ENCODE measurements around the gene KLHL28. TPM values are rescaled to one million over a fixed set of nuclear protein-coding genes. Genes with fewer than 3 reads are reported as not detected.

Gene KLHL28
- total and polyA plus RNA-seq, 5 donors from 2014 or later, result 39.9 to 53.9 (median 49.1) TPM

- peaks cover 63% of the 10 kb centered on the region for H3K4me1 ChIP-seq (ENCODE audit: control insufficient read depth, insufficient read depth, low read length, poor library complexity, severe bottlenecking)
- H3K27me3 Mint-ChIP-seq, result peaks cover 4% of the 10 kb centered on the region
- peaks cover 0 to 3% of the 10 kb centered on the region in 2 experiments for H3K9me3 ChIP-seq (ENCODE audit: control insufficient read depth in 2 of 2, low read length in 2 of 2)
- peaks cover 0 to 8% (median 0%) of the 10 kb centered on the region in 7 donors for H3K9me3 Mint-ChIP-seq
- H3K4me3 ChIP-seq (ENCODE audit: low read depth, low read length), result peak overlapping the region; percentile 99
- H3K27ac ChIP-seq (ENCODE audit: insufficient read depth, low read length, poor library complexity, severe bottlenecking), result no peak overlapping the region
- H3K36me3 ChIP-seq (ENCODE audit: control insufficient read depth, insufficient read depth, low read length), result peaks cover 3% of the 10 kb centered on the region
- H3K27me3 ChIP-seq (ENCODE audit: control insufficient read depth, insufficient read depth, low read length), result no peaks in the 10 kb centered on the region
- no peak for ATAC-seq (ENCODE audit: low read depth in 2 of 2)
- H3K36me3 Mint-ChIP-seq, result peaks cover 9% of the 10 kb centered on the region
- DNase-seq, result no peak
- peak overlapping the region in 1 of 3 donors; percentile 68 for H3K27ac Mint-ChIP-seq
- peak overlapping the region in 2 of 4 donors; percentile 55 to 56 for H3K4me3 Mint-ChIP-seq
- H3K4me1 Mint-ChIP-seq, result peaks cover 8 to 47% (median 41%) of the 10 kb centered on the region in 4 donors
These were observed 2.2 kb downstream of the KLHL28 start for GRCh38 chr14:44959538-44959937.

GRCh38 chr14:44956866-44957265, 4.9 kb downstream of the KLHL28 start:
- H3K27ac Mint-ChIP-seq, result no peak overlapping the region
- Histone ChIP-seq H3K9me3 (ENCODE audit: control insufficient read depth in 2 of 2, low read length in 2 of 2) (no peaks in the 10 kb centered on the region), H3K27me3 (ENCODE audit: control insufficient read depth, insufficient read depth, low read length) (no peaks in the 10 kb centered on the region), H3K27ac (ENCODE audit: insufficient read depth, low read length, poor library complexity, severe bottlenecking) (no peak overlapping the region), H3K4me3 (ENCODE audit: low read depth, low read length) (peak overlapping the region; percentile 55), H3K4me1 (ENCODE audit: control insufficient read depth, insufficient read depth, low read length, poor library complexity, severe bottlenecking) (peaks cover 45% of the 10 kb centered on the region), H3K36me3 (ENCODE audit: control insufficient read depth, insufficient read depth, low read length) (peaks cover 12% of the 10 kb centered on the region)
- H3K36me3 Mint-ChIP-seq, result peaks cover 17% of the 10 kb centered on the region
- ATAC-seq (ENCODE audit: low read depth in 2 of 2) (no peak), DNase-seq (no peak)
- H3K9me3 Mint-ChIP-seq, result no peaks in the 10 kb centered on the region
- peaks cover 18 to 65% (median 45%) of the 10 kb centered on the region in 4 donors for H3K4me1 Mint-ChIP-seq
- H3K27me3 Mint-ChIP-seq, result no peaks in the 10 kb centered on the region
- peak overlapping the region; percentile 0 to 84 (median 43) for H3K4me3 Mint-ChIP-seq

DNA sequence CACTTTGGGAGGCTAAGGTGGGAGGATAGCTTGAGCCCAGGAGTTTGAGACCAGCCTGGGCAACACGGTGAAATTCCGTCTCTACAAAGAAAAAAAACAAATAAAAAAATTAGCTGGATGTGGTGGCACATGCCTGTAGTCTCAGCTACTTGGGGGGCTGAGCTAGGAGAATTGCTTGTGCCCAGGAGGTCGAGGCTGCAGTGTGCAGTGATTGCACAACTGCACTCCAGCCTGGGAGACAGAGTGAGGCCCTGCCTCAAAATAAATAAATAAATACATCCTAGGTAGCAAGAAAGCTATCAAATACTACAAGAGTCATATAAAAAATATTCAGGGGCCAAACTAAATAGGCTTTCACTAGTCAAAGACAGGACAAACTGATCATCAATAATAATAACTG, 6.2 kb downstream of the KLHL28 start:
- Mint-ChIP-seq H3K4me1 (peaks cover 26 to 76% (median 51%) of the 10 kb centered on the region in 4 donors), H3K4me3 (peak overlapping the region in 2 of 4 donors; percentile 35 to 85)

GRCh38 chr14:44954750-44955149, 7.0 kb downstream of the KLHL28 start:
- Mint-ChIP-seq H3K9me3 (no peaks in the 10 kb centered on the region), H3K4me3 (no peak overlapping the region), H3K27me3 (no peaks in the 10 kb centered on the region), H3K4me1 (peaks cover 27 to 74% (median 51%) of the 10 kb centered on the region in 4 donors), H3K27ac (no peak overlapping the region), H3K36me3 (peaks cover 18% of the 10 kb centered on the region)
- no peak for DNase-seq
- peaks cover 17% of the 10 kb centered on the region for H3K36me3 ChIP-seq (ENCODE audit: control insufficient read depth, insufficient read depth, low read length)
- no peak overlapping the region for H3K27ac ChIP-seq (ENCODE audit: insufficient read depth, low read length, poor library complexity, severe bottlenecking)
- H3K4me1 ChIP-seq (ENCODE audit: control insufficient read depth, insufficient read depth, low read length, poor library complexity, severe bottlenecking), result peaks cover 32% of the 10 kb centered on the region
- H3K9me3 ChIP-seq (ENCODE audit: control insufficient read depth in 2 of 2, low read length in 2 of 2), result no peaks in the 10 kb centered on the region
- no peak overlapping the region for H3K4me3 ChIP-seq (ENCODE audit: low read depth, low read length)
- ATAC-seq (ENCODE audit: low read depth in 2 of 2), result no peak
- H3K27me3 ChIP-seq (ENCODE audit: control insufficient read depth, insufficient read depth, low read length), result no peaks in the 10 kb centered on the region

More for the DNA sequence above, 6.2 kb downstream of the KLHL28 start:
- DNase-seq, result no peak
- no peak overlapping the region for H3K4me3 ChIP-seq (ENCODE audit: low read depth, low read length)
- ATAC-seq (ENCODE audit: low read depth in 2 of 2), result no peak
- no peaks in the 10 kb centered on the region for H3K9me3 Mint-ChIP-seq
- peaks cover 39% of the 10 kb centered on the region for H3K4me1 ChIP-seq (ENCODE audit: control insufficient read depth, insufficient read depth, low read length, poor library complexity, severe bottlenecking)
- no peaks in the 10 kb centered on the region for H3K27me3 ChIP-seq (ENCODE audit: control insufficient read depth, insufficient read depth, low read length)
- H3K27me3 Mint-ChIP-seq, result no peaks in the 10 kb centered on the region
- H3K36me3 Mint-ChIP-seq, result peaks cover 17% of the 10 kb centered on the region
- H3K27ac ChIP-seq (ENCODE audit: insufficient read depth, low read length, poor library complexity, severe bottlenecking), result no peak overlapping the region
- H3K27ac Mint-ChIP-seq, result no peak overlapping the region
- H3K36me3 ChIP-seq (ENCODE audit: control insufficient read depth, insufficient read depth, low read length), result peaks cover 15% of the 10 kb centered on the region
- no peaks in the 10 kb centered on the region for H3K9me3 ChIP-seq (ENCODE audit: control insufficient read depth in 2 of 2, low read length in 2 of 2)

DNA sequence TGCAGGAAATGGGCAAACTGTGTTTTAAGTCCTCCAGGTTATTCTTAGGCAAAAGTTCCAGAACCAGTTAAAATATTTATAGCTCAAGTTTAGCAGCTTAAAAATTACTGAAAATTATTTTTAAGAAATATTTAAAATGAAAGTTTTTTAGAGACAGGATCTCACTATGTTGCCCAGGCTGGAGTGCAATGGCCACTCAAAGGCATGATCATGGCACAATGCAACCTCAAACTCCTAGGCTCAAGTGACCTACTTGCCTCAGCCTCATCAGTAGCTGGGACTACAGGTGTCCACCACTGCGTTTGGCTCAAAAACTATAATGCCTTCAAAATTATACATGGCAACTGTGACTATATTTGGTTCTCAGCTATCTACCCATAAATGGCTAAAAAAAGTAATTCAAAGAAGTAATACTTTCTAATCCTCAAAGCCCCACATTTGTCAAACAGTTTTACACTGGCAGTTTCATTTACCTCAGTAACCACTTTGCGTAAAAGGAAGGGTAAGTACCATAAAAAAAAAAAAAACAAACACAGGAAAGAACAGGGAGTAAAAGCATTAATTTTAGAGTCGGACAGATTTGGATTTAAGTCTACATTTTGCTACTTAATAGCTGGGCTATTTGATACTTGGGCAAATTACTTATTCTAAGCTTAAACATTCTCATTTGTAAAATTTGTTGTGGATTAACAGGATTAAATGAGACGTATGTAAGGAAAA, 9.2 kb downstream of the KLHL28 start:
- Mint-ChIP-seq H3K27ac (no peak overlapping the region), H3K36me3 (peaks cover 33% of the 10 kb centered on the region), H3K9me3 (no peaks in the 10 kb centered on the region), H3K4me1 (peaks cover 40 to 69% (median 53%) of the 10 kb centered on the region in 4 donors), H3K4me3 (no peak overlapping the region), H3K27me3 (no peaks in the 10 kb centered on the region)
- H3K9me3 ChIP-seq (ENCODE audit: control insufficient read depth in 2 of 2, low read length in 2 of 2), result no peaks in the 10 kb centered on the region
- H3K36me3 ChIP-seq (ENCODE audit: control insufficient read depth, insufficient read depth, low read length), result peaks cover 19% of the 10 kb centered on the region
- peaks cover 12% of the 10 kb centered on the region for H3K4me1 ChIP-seq (ENCODE audit: control insufficient read depth, insufficient read depth, low read length, poor library complexity, severe bottlenecking)
- H3K27me3 ChIP-seq (ENCODE audit: control insufficient read depth, insufficient read depth, low read length), result no peaks in the 10 kb centered on the region
- no peak overlapping the region for H3K27ac ChIP-seq (ENCODE audit: insufficient read depth, low read length, poor library complexity, severe bottlenecking)
- ATAC-seq (ENCODE audit: low read depth in 2 of 2) (no peak), DNase-seq (no peak)
- H3K4me3 ChIP-seq (ENCODE audit: low read depth, low read length), result no peak overlapping the region

GRCh38 chr14:44951051-44951450, 10.7 kb downstream of the KLHL28 start:
- Histone ChIP-seq H3K4me1 (ENCODE audit: control insufficient read depth, insufficient read depth, low read length, poor library complexity, severe bottlenecking) (peaks cover 5% of the 10 kb centered on the region), H3K36me3 (ENCODE audit: control insufficient read depth, insufficient read depth, low read length) (peaks cover 34% of the 10 kb centered on the region), H3K4me3 (ENCODE audit: low read depth, low read length) (no peak overlapping the region), H3K27me3 (ENCODE audit: control insufficient read depth, insufficient read depth, low read length) (no peaks in the 10 kb centered on the region), H3K27ac (ENCODE audit: insufficient read depth, low read length, poor library complexity, severe bottlenecking) (no peak overlapping the region), H3K9me3 (ENCODE audit: control insufficient read depth in 2 of 2, low read length in 2 of 2) (no peaks in the 10 kb centered on the region)
- no peak for DNase-seq
- ATAC-seq (ENCODE audit: low read depth in 2 of 2), result no peak
- no peak overlapping the region for H3K4me3 Mint-ChIP-seq
- peaks cover 41 to 63% (median 49%) of the 10 kb centered on the region in 4 donors for H3K4me1 Mint-ChIP-seq
- peaks cover 37% of the 10 kb centered on the region for H3K36me3 Mint-ChIP-seq
- no peaks in the 10 kb centered on the region for H3K9me3 Mint-ChIP-seq
- H3K27ac Mint-ChIP-seq, result no peak overlapping the region
- no peaks in the 10 kb centered on the region for H3K27me3 Mint-ChIP-seq

DNA sequence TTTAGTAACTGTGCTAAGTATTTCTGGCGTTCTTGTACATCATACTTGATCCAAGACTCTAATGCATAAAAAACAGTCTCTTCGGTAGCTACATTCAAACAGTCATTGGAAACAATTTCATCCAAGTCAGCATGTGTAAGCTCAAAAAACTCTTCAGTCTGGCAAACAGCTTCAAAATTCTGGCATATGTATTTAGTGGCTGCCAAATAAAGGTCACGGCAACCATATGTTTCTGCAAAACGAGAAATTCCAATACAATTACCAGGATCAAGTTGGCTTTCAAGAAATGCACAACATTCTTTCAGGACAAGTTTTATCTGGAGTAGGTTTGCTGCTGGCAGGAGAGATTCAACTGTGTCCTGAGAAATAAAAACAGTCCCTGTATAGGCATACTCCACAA, 16.5 kb downstream of the KLHL28 start:
- Histone ChIP-seq H3K4me1 (ENCODE audit: control insufficient read depth, insufficient read depth, low read length, poor library complexity, severe bottlenecking) (no peaks in the 10 kb centered on the region), H3K27me3 (ENCODE audit: control insufficient read depth, insufficient read depth, low read length) (no peaks in the 10 kb centered on the region), H3K27ac (ENCODE audit: insufficient read depth, low read length, poor library complexity, severe bottlenecking) (no peak overlapping the region), H3K9me3 (ENCODE audit: control insufficient read depth in 2 of 2, low read length in 2 of 2) (no peaks in the 10 kb centered on the region), H3K36me3 (ENCODE audit: control insufficient read depth, insufficient read depth, low read length) (peaks cover 49% of the 10 kb centered on the region), H3K4me3 (ENCODE audit: low read depth, low read length) (no peak overlapping the region)
- no peak for DNase-seq
- Mint-ChIP-seq H3K4me3 (no peak overlapping the region), H3K9me3 (peaks cover 0 to 8% (median 0%) of the 10 kb centered on the region in 7 donors), H3K36me3 (peaks cover 63% of the 10 kb centered on the region), H3K27ac (no peak overlapping the region), H3K4me1 (peaks cover 41 to 60% (median 52%) of the 10 kb centered on the region in 4 donors), H3K27me3 (no peaks in the 10 kb centered on the region)
- no peak for ATAC-seq (ENCODE audit: low read depth in 2 of 2)

- Mint-ChIP-seq H3K4me1 (peaks cover 35 to 64% (median 58%) of the 10 kb centered on the region in 4 donors), H3K27ac (no peak overlapping the region), H3K9me3 (peaks cover 0 to 8% (median 0%) of the 10 kb centered on the region in 7 donors), H3K27me3 (no peaks in the 10 kb centered on the region), H3K36me3 (peaks cover 68% of the 10 kb centered on the region), H3K4me3 (no peak overlapping the region)
- Histone ChIP-seq H3K9me3 (ENCODE audit: control insufficient read depth in 2 of 2, low read length in 2 of 2) (no peaks in the 10 kb centered on the region), H3K4me1 (ENCODE audit: control insufficient read depth, insufficient read depth, low read length, poor library complexity, severe bottlenecking) (no peaks in the 10 kb centered on the region), H3K36me3 (ENCODE audit: control insufficient read depth, insufficient read depth, low read length) (peaks cover 56% of the 10 kb centered on the region), H3K27me3 (ENCODE audit: control insufficient read depth, insufficient read depth, low read length) (no peaks in the 10 kb centered on the region), H3K4me3 (ENCODE audit: low read depth, low read length) (no peak overlapping the region), H3K27ac (ENCODE audit: insufficient read depth, low read length, poor library complexity, severe bottlenecking) (no peak overlapping the region)
- no peak for DNase-seq
- ATAC-seq (ENCODE audit: low read depth in 2 of 2), result no peak
These were observed 17.6 kb downstream of the KLHL28 start for GRCh38 chr14:44944107-44944506.
